Panc1 (cell line): Measurements from ENCODE around the gene ACOT2.
A peak's percentile ranks its signal among the peaks of the same experiment; 100 is the strongest.
"Not testable (repeated sequence)": the region's sequence is repeated elsewhere in the genome, so short reads cannot be mapped to it uniquely, and the experiment has no call there.

ENCODE experiments used
- CTCF ChIP-seq: fragments of 450-650 bp; IDR thresholded peaks from 2 replicates; pipeline ENCODE4 v1.5.1; 2017; ENCODE audit warnings: mild to moderate bottlenecking
- REST ChIP-seq, 2 experiments: IDR thresholded peaks; 2 replicates each; pipeline ENCODE4 v1.6.1; 2011 to 2012; ENCODE audit warnings: low read depth in 2 of 2, control low read depth in 1 of 2, low read length in 1 of 2, mild to moderate bottlenecking in 1 of 2, moderate library complexity in 1 of 2; ENCODE audit not compliant: insufficient read depth in 1 of 2
- SIN3A ChIP-seq: IDR thresholded peaks from 2 replicates; pipeline ENCODE4 v1.6.1; 2012; ENCODE audit warnings: low read depth, mild to moderate bottlenecking, low read length, moderate library complexity, borderline replicate concordance; ENCODE audit not compliant: insufficient read depth

GRCh38 chr14:73570913-73571312 lies 1.9 kb downstream of the ACOT2 start:
- peak; percentile 85 for TF ChIP-seq CTCF
- TF ChIP-seq REST (IDR thresholded peaks at IDR 0.05; ENCODE audit: insufficient read depth in 1 of 2, low read depth in 2 of 2, low read length in 1 of 2); SIN3A: not testable (repeated sequence)
